GM18951 (cell line): Measurements from ENCODE around the gene GFRA1.

ENCODE experiments used
- POLR2A ChIP-seq: IDR thresholded peaks from 4 replicates; pipeline ENCODE4 v1.6.1; 2011; ENCODE audit warnings: mild to moderate bottlenecking; ENCODE audit not compliant: insufficient read length, insufficient read depth; ENCODE audit errors: extremely low read depth
- in situ Hi-C: fragments of 300-500 bp; cut with MboI; formaldehyde crosslinking; loops from one replicate; pipeline ENCODE4 v1.12.0; 2022; ENCODE audit warnings: low sequenced_read_pairs, mixed read lengths, inconsistent platforms; ENCODE audit not compliant: unreplicated experiment

The GFRA1 gene

GRCh38 chr10:116017405-116017804, 255.6 kb downstream of the GFRA1 start:
- no peak for TF ChIP-seq POLR2A
- in situ Hi-C loops = no loop called here

- in situ Hi-C loops = no loop called here
These were observed 257.2 kb downstream of the GFRA1 start for GRCh38 chr10:116015583-116016333.

GRCh38 chr10:116014871-116015582, 258.0 kb downstream of the GFRA1 start:
- in situ Hi-C loops = no loop called here
- TF ChIP-seq POLR2A = no peak

More at GRCh38 chr10:116015583-116016333, 257.2 kb downstream of the GFRA1 start:
- no peak for TF ChIP-seq POLR2A

GRCh38 chr10:116014326-116014725, 258.7 kb downstream of the GFRA1 start:
- in situ Hi-C loops = no loop called here

GRCh38 chr10:116011929-116012328, 261.1 kb downstream of the GFRA1 start:
- no peak for TF ChIP-seq POLR2A
- in situ Hi-C loops = no loop called here

More at GRCh38 chr10:116014326-116014725, 258.7 kb downstream of the GFRA1 start:
- no peak for TF ChIP-seq POLR2A

- TF ChIP-seq POLR2A = no peak
- in situ Hi-C loops = no loop called here
These were observed 265.6 kb downstream of the GFRA1 start for GRCh38 chr10:116007256-116007891.
